ENCODE results near the gene TIGD4. TPM values are rescaled to one million over a fixed set of nuclear protein-coding genes. Genes with fewer than 3 reads are reported as not detected.

The TIGD4 gene
- total RNA-seq, 1 donor from 2014 or later, result under 0.01 TPM

DNA sequence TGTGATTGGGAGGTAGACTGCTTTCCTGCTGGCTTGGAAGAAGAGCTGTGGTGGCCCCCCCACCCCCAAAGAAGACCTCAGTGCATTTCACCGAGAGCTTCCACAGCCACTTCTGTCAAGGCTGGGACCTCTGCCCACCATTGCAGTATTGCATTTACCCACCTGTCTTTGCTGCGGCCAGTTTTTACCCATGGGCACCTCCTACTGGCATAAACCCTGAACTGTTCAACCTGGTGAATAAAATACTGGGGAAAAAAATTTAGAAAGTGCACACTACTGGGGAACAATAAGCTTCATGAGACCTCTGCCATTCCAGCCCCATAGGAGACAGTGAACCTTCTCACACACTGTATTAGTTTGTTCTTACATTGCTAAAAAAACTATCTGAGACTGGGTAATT is 40.5 kb upstream of the TIGD4 start:
- TF ChIP-seq, protein P1, sequence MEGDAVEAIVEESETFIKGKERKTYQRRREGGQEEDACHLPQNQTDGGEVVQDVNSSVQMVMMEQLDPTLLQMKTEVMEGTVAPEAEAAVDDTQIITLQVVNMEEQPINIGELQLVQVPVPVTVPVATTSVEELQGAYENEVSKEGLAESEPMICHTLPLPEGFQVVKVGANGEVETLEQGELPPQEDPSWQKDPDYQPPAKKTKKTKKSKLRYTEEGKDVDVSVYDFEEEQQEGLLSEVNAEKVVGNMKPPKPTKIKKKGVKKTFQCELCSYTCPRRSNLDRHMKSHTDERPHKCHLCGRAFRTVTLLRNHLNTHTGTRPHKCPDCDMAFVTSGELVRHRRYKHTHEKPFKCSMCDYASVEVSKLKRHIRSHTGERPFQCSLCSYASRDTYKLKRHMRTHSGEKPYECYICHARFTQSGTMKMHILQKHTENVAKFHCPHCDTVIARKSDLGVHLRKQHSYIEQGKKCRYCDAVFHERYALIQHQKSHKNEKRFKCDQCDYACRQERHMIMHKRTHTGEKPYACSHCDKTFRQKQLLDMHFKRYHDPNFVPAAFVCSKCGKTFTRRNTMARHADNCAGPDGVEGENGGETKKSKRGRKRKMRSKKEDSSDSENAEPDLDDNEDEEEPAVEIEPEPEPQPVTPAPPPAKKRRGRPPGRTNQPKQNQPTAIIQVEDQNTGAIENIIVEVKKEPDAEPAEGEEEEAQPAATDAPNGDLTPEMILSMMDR (IDR thresholded peaks at IDR 0.05; ENCODE audit: insufficient read depth, low read length, severe bottlenecking), result no peak

DNA sequence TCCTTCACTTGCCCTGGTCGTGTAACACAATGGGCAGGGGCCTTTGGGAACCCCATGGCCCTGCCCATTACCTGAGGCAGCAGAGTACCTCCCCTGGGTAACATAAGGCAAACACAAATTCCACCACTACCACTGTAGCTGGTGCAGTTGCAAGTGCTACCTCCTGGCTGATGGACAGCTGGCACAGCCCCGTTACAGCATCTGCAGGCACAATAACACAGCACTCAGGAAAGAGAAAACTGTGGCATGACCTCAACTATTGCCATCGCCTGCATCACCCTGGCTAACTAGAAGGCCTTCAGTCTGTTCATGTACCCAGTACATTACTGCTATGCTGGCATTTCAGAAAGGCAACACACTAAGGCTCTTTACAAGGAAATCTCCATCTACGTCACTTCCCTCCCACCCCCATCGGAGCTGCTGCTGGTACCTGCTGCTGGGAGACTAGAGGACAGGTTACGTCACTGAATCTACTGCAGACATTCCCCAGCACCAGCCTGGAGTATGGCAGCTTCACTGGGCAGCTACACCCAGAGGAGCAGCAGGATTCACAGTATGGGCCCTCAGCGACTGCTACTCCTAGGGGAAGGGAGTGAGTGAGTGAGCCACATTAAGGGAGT is 39.6 kb upstream of the TIGD4 start:
- no peak for FAIRE-seq
- DNase-seq (ENCODE audit: low read depth), result no peak
- TF ChIP-seq, protein P1 (IDR thresholded peaks at IDR 0.05; ENCODE audit: insufficient read depth, low read length, severe bottlenecking), result no peak
- H3K27me3 ChIP-seq (ENCODE audit: control insufficient read depth, insufficient read depth, low read length), result no peaks in the 10 kb centered on the region
- H3K36me3 ChIP-seq (ENCODE audit: control insufficient read depth, insufficient read depth, low read length), result no peaks in the 10 kb centered on the region
- no peak overlapping the region for H3K4me3 ChIP-seq (ENCODE audit: low read depth, low read length)

More for the DNA sequence above, 40.5 kb upstream of the TIGD4 start:
- FAIRE-seq (no peak), DNase-seq (ENCODE audit: low read depth) (no peak)
- no peak overlapping the region for H3K4me3 ChIP-seq (ENCODE audit: low read depth, low read length)
- H3K36me3 ChIP-seq (ENCODE audit: control insufficient read depth, insufficient read depth, low read length), result no peaks in the 10 kb centered on the region
- no peaks in the 10 kb centered on the region for H3K27me3 ChIP-seq (ENCODE audit: control insufficient read depth, insufficient read depth, low read length)

- H3K36me3 ChIP-seq (ENCODE audit: control insufficient read depth, insufficient read depth, low read length), result no peaks in the 10 kb centered on the region
- H3K4me3 ChIP-seq (ENCODE audit: low read depth, low read length), result no peak overlapping the region
- DNase-seq (ENCODE audit: low read depth) (no peak), FAIRE-seq (no peak)
- no peaks in the 10 kb centered on the region for H3K27me3 ChIP-seq (ENCODE audit: control insufficient read depth, insufficient read depth, low read length)
- TF ChIP-seq, protein P1 (IDR thresholded peaks at IDR 0.05; ENCODE audit: insufficient read depth, low read length, severe bottlenecking), result no peak
Observed at GRCh38 chr4:152817331-152817730, 37.8 kb upstream of the TIGD4 start.

- FAIRE-seq (no peak), DNase-seq (ENCODE audit: low read depth) (peak; percentile 5)
- TF ChIP-seq, protein P1 (IDR thresholded peaks at IDR 0.05; ENCODE audit: insufficient read depth, low read length, severe bottlenecking), result no peak
- H3K27me3 ChIP-seq (ENCODE audit: control insufficient read depth, insufficient read depth, low read length), result no peaks in the 10 kb centered on the region
- H3K4me3 ChIP-seq (ENCODE audit: low read depth, low read length), result no peak overlapping the region
- H3K36me3 ChIP-seq (ENCODE audit: control insufficient read depth, insufficient read depth, low read length), result no peaks in the 10 kb centered on the region
Observed at GRCh38 chr4:152815078-152815477, 35.5 kb upstream of the TIGD4 start.

GRCh38 chr4:152810715-152811287 is 31.3 kb upstream of the TIGD4 start:
- TF ChIP-seq, protein P1 (IDR thresholded peaks at IDR 0.05; ENCODE audit: insufficient read depth, low read length, severe bottlenecking), result no peak
- Histone ChIP-seq H3K27me3 (ENCODE audit: control insufficient read depth, insufficient read depth, low read length) (no peaks in the 10 kb centered on the region), H3K36me3 (ENCODE audit: control insufficient read depth, insufficient read depth, low read length) (no peaks in the 10 kb centered on the region), H3K4me3 (ENCODE audit: low read depth, low read length) (no peak overlapping the region)
- DNase-seq (ENCODE audit: low read depth) (no peak), FAIRE-seq (no peak)

DNA sequence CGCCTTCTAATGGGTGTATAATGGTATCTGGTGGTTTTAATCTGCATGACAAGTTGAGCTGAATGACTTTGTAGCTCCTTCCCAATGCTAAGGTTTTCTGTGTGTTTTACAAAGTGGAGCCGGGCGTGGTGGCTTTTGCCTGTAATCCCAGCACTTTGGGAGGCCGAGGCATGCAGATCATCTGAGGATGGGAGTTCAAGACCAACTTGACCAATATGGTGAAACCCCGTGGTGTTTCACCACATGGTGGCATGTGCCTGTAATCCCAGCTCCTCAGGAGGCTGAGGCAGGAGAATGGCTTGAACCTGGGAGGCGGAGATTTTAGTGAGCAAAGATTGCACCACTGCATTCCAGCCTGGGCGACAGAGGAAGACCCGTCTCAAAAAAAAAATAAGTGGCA is 29.1 kb upstream of the TIGD4 start:
- H3K27me3 ChIP-seq (ENCODE audit: control insufficient read depth, insufficient read depth, low read length), result no peaks in the 10 kb centered on the region
- no peaks in the 10 kb centered on the region for H3K36me3 ChIP-seq (ENCODE audit: control insufficient read depth, insufficient read depth, low read length)
- DNase-seq (ENCODE audit: low read depth) (no peak), FAIRE-seq (no peak)
- no peak overlapping the region for H3K4me3 ChIP-seq (ENCODE audit: low read depth, low read length)
- TF ChIP-seq, protein P1 (IDR thresholded peaks at IDR 0.05; ENCODE audit: insufficient read depth, low read length, severe bottlenecking), result no peak
